ENCODE measurements around the gene KDM4B. TPM values are rescaled to one million over a fixed set of nuclear protein-coding genes. Genes with fewer than 3 reads are reported as not detected.

The KDM4B gene
- total and polyA plus RNA-seq, 10 of the 15 experiments (the other 5 are each of a cell fraction or from before 2014, with no cell fraction given), result 0.47 to 49.6 (median 16.2) TPM

GRCh38 chr19:5121266-5122120 is 152.6 kb downstream of the KDM4B start:
- SMC1A ChIA-PET (ENCODE audit: uncharacterized antibody, unreplicated experiment), result no interaction called here
- POLR2A ChIA-PET, result no interaction called here
- H3K79me2 ChIP-seq (ENCODE audit: control insufficient read depth, insufficient read depth, low read length), result no peaks in the 10 kb centered on the region
- no peak overlapping the region for H3K27ac ChIP-seq (ENCODE audit: control insufficient read depth, insufficient read depth)
- no peaks in the 10 kb centered on the region for H3K27me3 ChIP-seq (replicated peaks in 1 of 2; ENCODE audit: control insufficient read depth in 2 of 2, insufficient read depth in 2 of 2, low read length in 1 of 2)
- CTCF ChIA-PET, result no interaction called here
- H3K9ac ChIP-seq (ENCODE audit: control insufficient read depth, insufficient read depth, low read length), result no peak overlapping the region
- H3K4me1 ChIP-seq (ENCODE audit: control insufficient read depth, insufficient read depth, low read length), result peaks cover 8% of the 10 kb centered on the region
- WGBS (ENCODE audit: insufficient coverage, insufficient replicate concordance, low lambda C conversion rate, missing lambda C conversion rate), result 93% methylated on average over 28 of the region's 28 CpGs
- no peak for DNase-seq (ENCODE audit: low read depth, low spot score)
- no TSS peak for BruUV-seq (replicated peaks)
- no peaks in the 10 kb centered on the region for H3K9me3 ChIP-seq (replicated peaks; ENCODE audit: control insufficient read depth, insufficient read depth, low read length)
- H4K20me1 ChIP-seq (ENCODE audit: control insufficient read depth, insufficient read depth), result no peaks in the 10 kb centered on the region
- peaks cover 0 to 1% of the 10 kb centered on the region in 2 experiments; a peak in 2 of 4 replicates for H3K36me3 ChIP-seq (ENCODE audit: control insufficient read depth in 2 of 2, insufficient read depth in 2 of 2, low read length in 1 of 2)
- H3K4me3 ChIP-seq, result no peak overlapping the region
- RAD21 ChIA-PET (ENCODE audit: unreplicated experiment), result no interaction called here
- no peak overlapping the region for H3K4me2 ChIP-seq (ENCODE audit: control insufficient read depth, insufficient read depth)
- TF ChIP-seq, protein P1, sequence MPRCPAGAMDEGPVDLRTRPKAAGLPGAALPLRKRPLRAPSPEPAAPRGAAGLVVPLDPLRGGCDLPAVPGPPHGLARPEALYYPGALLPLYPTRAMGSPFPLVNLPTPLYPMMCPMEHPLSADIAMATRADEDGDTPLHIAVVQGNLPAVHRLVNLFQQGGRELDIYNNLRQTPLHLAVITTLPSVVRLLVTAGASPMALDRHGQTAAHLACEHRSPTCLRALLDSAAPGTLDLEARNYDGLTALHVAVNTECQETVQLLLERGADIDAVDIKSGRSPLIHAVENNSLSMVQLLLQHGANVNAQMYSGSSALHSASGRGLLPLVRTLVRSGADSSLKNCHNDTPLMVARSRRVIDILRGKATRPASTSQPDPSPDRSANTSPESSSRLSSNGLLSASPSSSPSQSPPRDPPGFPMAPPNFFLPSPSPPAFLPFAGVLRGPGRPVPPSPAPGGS (IDR thresholded peaks at IDR 0.05; ENCODE audit: borderline replicate concordance, insufficient read depth, low read depth, low read length, poor library complexity, severe bottlenecking), result peak; percentile 35
- TF ChIP-seq ETV6 (conservative IDR thresholded peaks at IDR 0.05 in 1 of 2, IDR thresholded peaks at IDR 0.05 in 1 of 2; ENCODE audit: borderline replicate concordance in 1 of 2, low read depth in 1 of 2), result no peak
- H2AFZ ChIP-seq (ENCODE audit: control insufficient read depth, low read depth, low read length), result no peak overlapping the region
- intact Hi-C loops (cut with micrococcal nuclease; ENCODE audit: unreplicated experiment) (no loop called here), in situ Hi-C loops (cut with MboI) (no loop called here)
- FAIRE-seq, result no peak
- ATAC-seq, result no peak

- H3K4me2 ChIP-seq (ENCODE audit: control insufficient read depth, insufficient read depth), result no peak overlapping the region
- no peak for FAIRE-seq
- SMC1A ChIA-PET (ENCODE audit: uncharacterized antibody, unreplicated experiment), result no interaction called here
- intact Hi-C loops (cut with micrococcal nuclease; ENCODE audit: unreplicated experiment), result no loop called here
- H3K9me3 ChIP-seq (replicated peaks; ENCODE audit: control insufficient read depth, insufficient read depth, low read length), result no peaks in the 10 kb centered on the region
- WGBS (ENCODE audit: insufficient coverage, insufficient replicate concordance, low lambda C conversion rate, missing lambda C conversion rate), result 47% methylated on average over 4 of the region's 4 CpGs
- CTCF ChIA-PET, result no interaction called here
- DNase-seq (ENCODE audit: low read depth, low spot score), result no peak
- H3K27me3 ChIP-seq (replicated peaks in 1 of 2; ENCODE audit: control insufficient read depth in 2 of 2, insufficient read depth in 2 of 2, low read length in 1 of 2), result no peaks in the 10 kb centered on the region
- peaks cover 14% of the 10 kb centered on the region for H3K4me1 ChIP-seq (ENCODE audit: control insufficient read depth, insufficient read depth, low read length)
- BruUV-seq (replicated peaks), result no TSS peak
- H3K9ac ChIP-seq (ENCODE audit: control insufficient read depth, insufficient read depth, low read length), result no peak overlapping the region
- POLR2A ChIA-PET, result no interaction called here
- no peak for TF ChIP-seq SMAD1 (IDR thresholded peaks at IDR 0.05; ENCODE audit: low read depth, partially characterized antibody)
- no peak for TF ChIP-seq USF1 (IDR thresholded peaks at IDR 0.05; ENCODE audit: borderline replicate concordance, extremely low read length, insufficient read depth, low read depth, low read length)
- TF ChIP-seq DPF2 (IDR thresholded peaks at IDR 0.05), result no peak
- no peaks in the 10 kb centered on the region for H3K79me2 ChIP-seq (ENCODE audit: control insufficient read depth, insufficient read depth, low read length)
- RAD21 ChIA-PET (ENCODE audit: unreplicated experiment), result no interaction called here
- H3K27ac ChIP-seq (ENCODE audit: control insufficient read depth, insufficient read depth), result no peak overlapping the region
- in situ Hi-C loops (cut with MboI), result no loop called here
- no peak overlapping the region for H3K4me3 ChIP-seq
- no peak overlapping the region for H2AFZ ChIP-seq (ENCODE audit: control insufficient read depth, low read depth, low read length)
- no peak for ATAC-seq
- H3K36me3 ChIP-seq (ENCODE audit: control insufficient read depth in 2 of 2, insufficient read depth in 2 of 2, low read length in 1 of 2), result peaks cover 0 to 1% of the 10 kb centered on the region in 2 experiments; a peak in 3 of 4 replicates
- no peaks in the 10 kb centered on the region for H4K20me1 ChIP-seq (ENCODE audit: control insufficient read depth, insufficient read depth)
Observed at GRCh38 chr19:5122121-5122400, 153.1 kb downstream of the KDM4B start.

All from GM12878 (cell line).